GM21619 (cell line): ENCODE results near the gene OPCML.

Experiments used
- ATAC-seq: cut with Tn5 transposase; IDR thresholded peaks from one replicate; pipeline ENCODE4 v1.9.1; 2021; ENCODE audit not compliant: unreplicated experiment

The OPCML gene

DNA sequence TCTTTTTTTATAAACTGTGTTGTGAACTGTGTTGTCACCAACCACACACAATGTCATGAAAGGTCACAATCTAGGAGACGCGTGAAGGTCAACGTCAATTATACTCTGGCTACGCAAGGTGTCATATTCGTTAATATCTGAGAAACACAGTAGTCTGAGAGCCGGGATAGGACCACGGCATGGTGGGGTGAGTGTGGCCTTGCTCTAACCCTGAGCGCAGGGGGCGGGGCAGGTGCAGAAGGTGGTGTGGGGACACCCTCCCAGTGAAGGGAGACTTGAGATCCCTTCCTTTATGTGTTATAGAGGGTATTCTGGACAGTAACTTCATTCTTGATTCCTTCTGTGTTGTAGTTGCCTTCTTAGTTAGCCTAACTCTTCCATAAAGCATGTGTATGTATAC lies 883.0 kb downstream of the OPCML start:
- ATAC-seq, result no peak

DNA sequence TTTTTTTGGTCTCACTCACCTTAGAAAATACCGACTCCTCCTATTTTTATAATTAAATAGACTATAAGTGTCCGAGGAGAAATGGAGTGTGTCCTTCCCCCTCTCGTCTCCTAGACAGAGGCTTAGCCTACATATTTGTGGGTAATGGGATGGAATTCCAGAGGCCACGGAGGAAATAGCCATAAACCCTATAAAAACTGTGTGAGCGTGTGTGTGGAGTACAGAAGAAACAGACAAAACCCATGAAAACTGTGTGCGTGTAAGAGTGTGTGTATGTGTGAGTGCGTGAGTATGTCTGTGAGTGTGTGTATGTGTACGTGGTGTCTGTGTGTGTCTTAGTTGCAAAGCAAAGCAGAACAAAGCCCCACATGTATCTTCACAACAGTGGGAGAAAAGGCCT lies 883.5 kb downstream of the OPCML start:
- ATAC-seq, result no peak

DNA sequence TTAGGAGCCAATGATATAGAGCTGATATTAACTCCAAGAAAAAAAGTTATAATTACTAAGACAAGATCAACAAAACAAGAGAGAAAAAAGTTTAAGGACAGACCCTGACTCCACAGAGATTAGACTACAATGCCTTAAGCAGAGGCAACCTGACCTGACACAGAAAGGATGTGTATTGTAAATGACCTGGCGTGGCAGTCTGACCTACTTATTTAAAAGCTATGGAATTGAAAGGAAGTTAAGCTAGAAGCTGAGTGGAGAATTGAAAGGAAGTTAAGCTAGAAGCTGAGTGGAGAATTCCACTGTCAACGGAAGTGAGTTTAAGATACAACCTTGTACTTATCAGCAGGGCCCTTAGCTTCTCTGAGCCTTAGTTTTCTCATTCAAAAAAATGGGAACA lies 885.4 kb downstream of the OPCML start:
- no peak for ATAC-seq

DNA sequence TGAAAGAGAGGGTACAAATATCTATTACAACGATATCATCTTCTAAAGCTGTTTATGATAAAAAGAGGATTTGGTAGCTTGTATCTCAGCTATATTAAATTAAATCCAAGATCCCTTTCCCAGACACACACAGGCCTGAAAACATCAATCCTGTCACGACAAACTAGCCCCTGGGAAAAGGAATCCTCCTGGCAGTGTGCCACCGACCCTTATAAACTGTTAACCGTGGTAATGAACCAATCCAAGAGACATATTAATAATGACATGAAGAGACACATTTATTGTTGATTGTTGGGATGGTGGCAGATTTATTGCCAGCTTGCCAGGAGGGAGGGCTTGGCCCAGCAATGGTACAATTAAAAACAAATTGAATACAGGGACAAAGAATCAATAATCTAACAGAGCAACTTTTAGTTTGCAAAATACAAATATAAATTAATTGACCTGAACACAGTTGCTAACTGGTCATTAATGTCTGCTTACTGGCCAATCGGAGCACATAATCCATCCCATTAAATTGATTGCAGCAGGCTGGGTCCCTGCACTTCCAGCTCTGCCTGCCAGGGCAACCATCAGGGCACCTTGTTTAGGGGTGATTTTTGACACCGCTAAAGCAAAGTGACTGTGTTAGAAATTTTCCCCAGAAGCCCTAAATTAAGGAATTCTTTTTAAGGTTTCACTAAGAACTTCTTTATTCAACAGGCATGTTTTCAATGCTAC lies 887.6 kb downstream of the OPCML start:
- no peak for ATAC-seq

DNA sequence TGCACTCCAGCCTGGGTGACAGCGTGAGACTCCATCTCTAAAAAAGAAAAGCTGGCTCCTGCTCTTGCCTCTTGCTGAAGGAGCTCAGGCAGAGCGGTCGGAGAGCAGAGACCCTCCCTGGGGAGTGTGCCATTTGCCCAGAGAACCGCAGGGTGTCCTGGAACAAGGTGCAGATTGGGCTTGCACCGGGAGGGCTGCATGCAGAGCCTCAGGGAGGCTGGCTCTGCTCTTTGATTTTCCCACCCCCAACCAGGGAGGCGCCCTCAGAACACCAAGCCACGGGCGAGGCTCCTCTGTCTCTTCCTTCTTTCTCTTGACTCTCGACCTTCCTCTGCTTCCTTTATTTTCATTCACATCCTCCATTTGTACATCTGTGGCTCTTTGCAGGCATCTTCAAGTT lies 889.1 kb downstream of the OPCML start:
- ATAC-seq, result no peak

DNA sequence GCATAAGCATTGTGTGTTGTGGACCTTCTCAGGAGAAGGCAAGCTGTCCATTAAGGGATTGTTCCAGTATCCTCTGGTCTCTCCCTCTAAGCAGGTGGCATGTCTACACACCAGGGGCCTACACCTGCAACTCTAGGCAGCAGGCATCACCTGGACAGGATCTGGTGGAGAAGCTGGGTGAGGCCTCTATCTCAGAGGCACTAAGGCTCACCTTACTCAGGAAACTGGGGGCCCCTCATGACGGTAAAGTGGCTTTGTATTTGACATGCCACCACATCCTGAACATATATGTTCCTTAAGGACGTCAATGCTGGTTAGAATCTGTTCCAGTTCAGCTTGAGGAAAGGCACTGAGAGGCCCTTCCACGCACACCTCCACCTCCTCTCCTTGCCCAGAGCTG lies 891.3 kb downstream of the OPCML start:
- ATAC-seq, result no peak

DNA sequence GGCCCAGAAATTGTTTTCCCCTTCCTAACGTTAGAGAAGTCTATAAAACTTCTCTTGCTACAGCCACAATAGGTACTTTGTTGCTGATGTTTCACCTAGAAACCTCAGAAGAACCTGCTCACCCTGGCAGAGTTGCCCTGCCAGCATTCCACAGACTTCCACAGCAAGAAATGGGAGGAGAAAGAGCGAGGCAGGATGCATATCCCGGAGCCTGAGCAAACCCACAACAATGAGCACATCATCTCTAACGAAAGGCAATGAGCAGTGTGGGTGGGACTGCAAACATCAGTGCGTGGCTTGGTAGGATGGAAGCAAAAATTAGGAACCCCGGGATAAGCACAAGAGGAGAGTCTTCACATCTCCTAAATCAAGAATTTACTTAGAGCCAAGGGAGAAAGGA lies 892.3 kb downstream of the OPCML start:
- no peak for ATAC-seq

DNA sequence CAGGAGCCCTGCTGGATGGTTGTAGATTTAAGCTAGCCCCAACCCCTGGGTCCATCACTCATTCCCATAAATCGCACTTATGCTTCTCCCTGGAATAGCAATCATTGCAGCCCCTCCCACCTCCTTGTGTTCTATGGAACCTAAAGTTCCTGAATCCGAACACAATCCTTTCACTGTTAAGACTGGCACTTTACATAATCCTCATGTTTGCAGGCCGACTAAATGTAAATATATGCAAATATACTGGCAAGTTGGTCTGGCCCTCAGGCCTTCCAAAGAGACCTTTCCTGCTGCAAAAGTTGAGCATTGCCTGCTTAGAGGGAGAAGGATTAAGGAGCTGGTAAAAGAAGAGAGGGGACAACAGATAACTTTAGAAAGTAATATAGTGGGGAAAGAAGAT lies 892.9 kb downstream of the OPCML start:
- no peak for ATAC-seq

DNA sequence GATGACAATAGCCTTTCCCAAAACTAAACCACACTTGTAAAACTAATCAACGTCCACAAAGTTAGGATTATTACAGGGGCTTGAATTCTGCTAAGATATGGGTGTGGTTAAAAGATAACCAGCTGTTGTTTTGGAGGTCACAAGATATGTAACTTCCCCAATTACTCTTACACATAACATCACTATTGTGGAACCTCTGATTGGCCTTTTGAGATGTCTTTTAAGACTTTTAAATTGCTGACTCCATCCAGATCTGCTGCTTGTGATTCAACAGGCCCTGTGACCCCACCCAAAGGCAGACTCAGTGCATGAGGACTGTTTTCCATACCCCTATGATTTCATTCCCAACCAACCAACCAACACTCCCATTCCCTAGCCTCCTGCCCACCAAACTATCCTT lies 893.9 kb downstream of the OPCML start:
- ATAC-seq, result no peak

DNA sequence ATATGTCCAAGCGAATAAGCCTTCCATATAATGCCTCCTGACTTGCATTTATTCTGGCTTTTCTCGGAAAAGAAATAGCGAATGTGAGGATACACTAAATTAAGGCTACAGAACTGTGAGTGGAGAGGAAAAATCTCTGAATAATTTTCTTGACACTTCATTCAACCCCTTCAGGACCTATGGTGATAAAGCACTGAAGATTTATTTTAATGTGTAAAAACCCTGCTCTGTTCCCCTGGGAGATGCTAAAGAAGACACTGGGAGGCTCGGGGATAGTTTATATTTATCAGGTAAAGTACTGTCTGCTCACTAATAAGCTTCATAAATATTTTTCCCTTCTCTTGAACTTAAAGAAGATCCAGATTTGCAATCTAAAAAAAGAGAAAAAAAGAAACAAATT lies 895.8 kb downstream of the OPCML start:
- ATAC-seq, result no peak

DNA sequence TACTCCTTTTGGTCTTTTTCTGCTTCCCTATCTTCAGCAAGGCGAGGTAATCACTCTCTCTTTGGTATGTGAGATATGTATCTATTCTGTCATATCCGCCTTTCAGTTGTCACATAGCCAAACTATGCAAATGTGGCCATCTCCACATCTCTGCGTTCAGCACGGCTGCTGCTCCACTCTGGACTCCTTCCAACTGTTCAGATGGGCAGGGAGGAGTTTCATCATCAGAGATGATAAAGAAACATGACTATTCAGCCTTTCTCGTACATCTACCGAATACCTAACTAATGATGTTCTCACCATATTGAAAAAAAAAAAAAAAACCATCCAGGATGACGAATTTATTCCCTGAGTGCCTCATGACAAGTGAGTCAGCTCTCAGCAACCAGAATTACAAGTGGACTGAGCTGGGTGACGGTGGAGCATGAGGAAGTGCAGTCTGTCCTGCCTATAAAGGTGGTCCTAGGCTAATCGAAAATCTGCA lies 899.6 kb downstream of the OPCML start:
- ATAC-seq, result no peak

DNA sequence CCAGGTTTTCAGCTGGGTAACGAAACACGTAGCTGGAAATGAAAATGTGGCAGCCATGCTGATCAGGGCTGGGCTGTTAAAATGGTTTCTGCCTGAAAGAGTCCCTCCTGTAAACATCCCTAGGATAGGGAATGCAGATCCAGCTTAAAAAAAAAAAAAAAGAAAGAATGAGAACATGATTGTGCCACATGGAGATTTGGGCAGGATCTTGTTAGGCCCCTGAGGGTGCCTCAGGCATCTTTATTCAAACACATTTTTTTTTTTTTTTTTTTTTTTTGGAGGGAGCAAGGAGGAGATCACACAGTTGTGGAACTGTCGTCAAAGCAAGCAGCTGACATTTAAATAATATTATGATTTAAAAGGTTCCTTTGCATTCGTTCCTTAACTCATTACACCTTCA lies 900.3 kb downstream of the OPCML start:
- no peak for ATAC-seq

DNA sequence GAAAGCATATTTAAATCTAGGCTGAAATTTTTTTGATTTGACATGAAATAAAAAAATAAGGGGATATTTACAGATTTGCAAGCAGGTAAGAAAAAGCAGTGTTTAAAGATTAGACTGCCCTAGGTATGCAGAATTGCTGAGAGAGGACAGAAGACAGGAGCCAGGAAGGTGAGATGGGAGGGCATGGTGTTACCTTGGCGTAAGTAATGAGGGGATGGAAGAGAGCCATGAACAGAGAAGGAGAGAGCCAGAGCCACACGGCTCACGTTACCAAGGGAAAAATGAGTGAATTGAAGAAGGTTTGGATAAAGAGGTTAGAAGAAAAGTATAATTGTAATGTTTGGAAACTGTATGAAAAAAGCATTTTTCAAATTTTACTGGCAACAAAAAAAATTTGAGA lies 904.3 kb downstream of the OPCML start:
- no peak for ATAC-seq

DNA sequence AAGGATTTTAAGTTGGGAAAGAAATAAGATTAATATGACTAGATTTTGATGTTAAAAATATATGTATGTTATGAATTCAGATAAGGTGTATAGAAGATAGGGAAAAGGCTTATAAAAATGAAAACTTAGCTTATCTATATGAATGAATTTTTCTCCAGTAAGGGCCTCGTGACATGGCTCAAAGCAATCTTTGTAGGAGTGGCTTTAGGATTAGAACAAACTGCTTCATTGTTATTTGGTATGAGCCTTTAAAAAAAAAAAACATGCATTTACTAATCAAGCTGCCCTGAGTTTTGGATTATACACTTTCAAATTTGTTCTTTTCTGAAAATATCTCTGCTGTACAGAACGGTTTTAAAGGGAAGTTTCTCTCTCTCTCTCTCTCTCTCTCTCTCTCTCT lies 905.9 kb downstream of the OPCML start:
- ATAC-seq, result no peak

DNA sequence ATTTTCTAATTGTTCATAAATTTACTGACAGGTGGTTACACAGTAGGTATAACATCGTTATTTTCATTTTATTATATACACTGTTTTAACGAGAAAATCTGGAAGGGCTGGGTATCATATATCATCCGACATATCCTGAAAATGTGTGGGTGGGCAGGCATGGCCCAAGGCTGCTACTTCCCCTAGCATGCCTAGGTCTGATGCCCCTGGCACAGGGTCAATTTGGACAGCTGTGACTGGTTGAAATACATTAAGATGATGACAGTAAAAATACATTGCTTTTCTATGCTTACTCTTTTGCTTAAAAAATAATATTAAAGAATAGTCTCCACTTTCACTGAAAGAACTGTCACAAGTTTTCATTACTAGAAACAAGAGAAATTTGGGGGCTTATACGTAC lies 908.8 kb downstream of the OPCML start:
- no peak for ATAC-seq

DNA sequence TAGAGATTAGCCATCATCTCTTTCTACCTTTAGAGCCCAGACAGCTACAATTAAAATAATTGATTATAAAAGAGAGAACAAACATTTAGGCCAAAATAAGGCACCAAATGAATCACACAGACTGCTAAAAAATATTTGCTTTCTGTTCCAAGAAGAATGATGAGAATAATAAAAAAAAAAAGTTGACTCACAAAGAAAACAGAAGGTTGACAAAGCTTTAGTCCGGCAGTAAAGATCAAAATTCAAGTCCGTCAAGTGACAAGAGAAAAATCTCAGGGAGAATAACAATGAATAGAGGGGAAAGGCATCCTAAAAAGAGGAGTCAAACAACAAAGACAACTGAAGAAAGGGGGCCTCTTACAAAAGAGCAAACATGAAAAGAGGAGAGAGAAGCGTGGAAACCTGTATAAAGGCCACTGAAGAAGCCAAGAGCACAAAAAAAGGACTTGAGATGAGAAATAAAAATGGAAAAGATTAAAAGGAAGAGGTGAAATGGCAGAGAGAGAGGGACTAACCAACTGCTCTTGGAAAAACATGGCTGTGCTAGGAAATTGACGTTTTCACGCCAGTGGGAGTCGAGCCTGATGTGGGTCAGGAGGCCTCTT lies 910.2 kb downstream of the OPCML start:
- no peak for ATAC-seq

DNA sequence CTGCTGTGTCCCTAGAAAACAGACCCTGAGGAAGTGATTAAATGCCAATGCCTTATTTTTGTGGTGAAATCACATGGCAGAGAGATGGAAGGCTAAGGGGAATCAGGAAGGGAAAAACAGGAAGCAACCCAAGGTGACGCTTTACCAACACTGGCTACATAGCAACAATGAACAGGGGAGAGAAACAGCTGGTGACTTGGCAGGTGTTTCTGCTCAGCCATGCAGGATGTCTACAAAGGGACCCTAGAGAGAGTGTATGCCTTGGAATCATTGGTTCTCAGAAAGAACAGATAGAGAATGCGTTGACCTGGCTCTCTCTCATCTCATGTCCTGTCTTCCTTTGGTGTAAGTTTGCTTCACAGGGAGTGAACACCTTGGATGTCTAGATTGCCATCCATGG lies 911.9 kb downstream of the OPCML start:
- no peak for ATAC-seq

DNA sequence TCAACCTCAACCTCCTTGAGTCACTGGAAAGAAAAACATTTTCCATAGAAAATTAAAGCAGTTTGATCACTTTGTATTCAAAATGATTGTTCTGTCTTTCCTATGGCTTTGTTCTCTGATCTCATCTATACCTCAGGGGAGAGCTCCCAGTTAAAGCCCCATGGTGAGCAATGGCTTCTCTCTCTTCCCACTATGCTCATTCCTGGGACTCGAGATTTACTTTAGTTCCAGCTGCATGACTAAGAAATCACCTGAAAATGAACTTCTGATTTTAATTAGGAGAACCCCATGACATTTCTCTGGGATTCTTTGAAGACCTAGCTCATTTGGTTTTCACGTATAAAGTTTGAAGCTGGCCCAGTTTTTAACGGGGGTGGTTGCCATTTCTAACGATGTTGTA lies 921.5 kb downstream of the OPCML start:
- ATAC-seq, result no peak

DNA sequence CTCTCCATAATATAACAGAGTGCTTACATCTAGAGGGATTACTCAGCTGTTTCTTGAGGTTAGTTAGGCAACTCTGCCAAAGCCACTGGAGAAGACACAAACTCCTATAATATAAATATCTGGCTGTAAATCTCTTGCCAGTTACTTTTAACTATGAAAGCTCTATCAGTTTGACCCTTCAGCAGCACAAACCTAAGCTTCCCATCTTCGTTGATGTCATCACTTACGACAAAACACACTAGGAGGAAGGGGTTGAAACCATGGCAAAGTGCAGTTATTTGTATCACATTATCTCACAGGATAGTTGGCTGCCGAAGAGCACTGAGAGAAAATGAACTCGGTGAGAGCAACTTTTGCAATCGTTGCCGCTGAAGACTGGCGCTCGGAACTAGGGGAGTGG lies 922.1 kb downstream of the OPCML start:
- no peak for ATAC-seq

DNA sequence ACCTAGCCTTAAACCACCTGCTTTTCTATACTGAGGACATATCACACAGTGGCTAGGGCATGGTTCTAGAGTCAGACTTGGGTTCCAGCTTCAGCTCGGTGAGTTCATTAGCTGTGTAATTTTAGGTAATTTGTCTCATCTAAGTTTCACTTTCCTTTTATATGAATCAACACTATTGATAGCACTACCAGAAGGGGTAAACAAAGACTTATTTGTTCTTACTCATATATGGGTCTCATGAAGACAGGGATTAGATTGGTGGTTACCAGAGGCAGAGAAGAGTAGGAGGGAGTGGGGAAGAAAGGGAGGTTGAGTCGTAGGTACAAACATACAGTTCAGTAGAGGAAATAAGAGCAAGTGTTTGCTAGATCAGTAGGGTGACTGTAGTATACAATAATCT lies 924.7 kb downstream of the OPCML start:
- no peak for ATAC-seq

DNA sequence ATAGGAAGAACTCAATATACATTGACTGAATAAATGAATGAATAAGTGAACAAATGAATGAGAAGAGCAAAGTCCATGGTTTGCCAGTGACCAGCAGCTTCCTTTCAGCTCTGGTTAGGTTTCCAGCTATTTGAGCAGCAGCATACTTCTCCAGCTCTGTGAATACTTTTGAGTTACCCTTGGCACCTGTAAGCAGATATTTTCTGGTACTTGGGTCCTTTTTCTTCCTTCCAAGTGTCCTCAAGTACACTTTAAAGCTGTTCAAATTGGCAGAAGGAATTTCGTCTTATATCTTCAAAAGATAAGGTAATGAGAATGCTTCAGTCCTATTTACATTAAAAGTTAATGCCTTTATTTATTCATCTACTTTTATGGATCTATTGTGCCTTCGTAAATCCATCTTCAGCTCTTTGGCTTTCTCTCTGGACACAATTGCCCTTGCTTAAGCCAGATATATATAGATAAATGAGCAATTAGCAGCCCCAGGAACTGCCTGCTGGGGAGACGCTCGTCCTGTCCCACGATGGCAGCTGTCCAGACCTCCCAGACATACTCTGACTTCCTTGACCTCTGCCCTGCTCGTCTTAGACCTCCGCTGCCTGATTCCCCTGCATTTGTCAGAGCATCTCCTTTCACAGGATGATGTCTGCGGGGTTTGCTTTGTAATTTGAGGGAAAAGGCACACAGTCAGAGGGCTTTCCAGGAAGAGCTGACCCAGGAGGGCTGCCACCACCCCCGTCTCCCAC lies 926.3 kb downstream of the OPCML start:
- ATAC-seq, result no peak

DNA sequence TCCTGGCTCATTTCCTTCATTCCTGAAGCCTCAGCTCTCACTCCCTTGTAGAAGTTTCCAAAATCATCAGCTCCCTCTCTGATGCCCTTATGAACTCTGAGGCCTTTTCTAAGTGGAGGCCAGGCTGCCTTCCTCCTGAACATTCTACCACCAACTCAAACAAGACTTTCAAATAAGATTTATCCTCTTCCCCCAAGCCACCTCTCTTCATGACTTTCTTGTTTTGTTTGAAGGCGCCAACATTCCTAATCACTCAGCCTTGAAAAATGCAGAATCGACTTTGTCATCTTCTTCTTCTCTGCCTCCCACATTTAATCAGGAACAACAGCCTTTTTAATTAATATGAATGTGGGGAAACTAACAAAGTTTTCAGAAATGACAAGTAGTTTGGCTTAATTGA lies 927.9 kb downstream of the OPCML start:
- no peak for ATAC-seq
